Calu3 (cell line): Measurements from ENCODE around the gene ST6GALNAC3. TPM values are rescaled to one million over a fixed set of nuclear protein-coding genes. Genes with fewer than 3 reads are reported as not detected.

Experiments
- BruUV-seq: library from RNA; stranded (reverse); fragments of 400-500 nt; replicated peaks from 2 replicates; lab custom pipeline; 2021; lab: Mats Ljungman, UMichigan
- CTCF ChIA-PET: fragments of 300-600 bp; sonication (Branson Sonifier 250); formaldehyde crosslinking; loops from one replicate; lab custom pipeline; 2022; ENCODE audit warnings: antibody characterized with exemption; lab: Charles Lee
- DNase-seq: peaks from one replicate; pipeline ENCODE4 v3.0.0; 2022
- H3K27ac Mint-ChIP-seq: one replicate; pipeline ENCODE4 v1.8.0; 2022; ENCODE audit warnings: mixed read lengths; ENCODE audit not compliant: unreplicated experiment
- H3K27me3 Mint-ChIP-seq: one replicate; pipeline ENCODE4 v1.8.0; 2022; ENCODE audit warnings: mixed read lengths; ENCODE audit not compliant: unreplicated experiment
- H3K36me3 Mint-ChIP-seq: one replicate; pipeline ENCODE4 v1.8.0; 2022; ENCODE audit warnings: mild to moderate bottlenecking, moderate library complexity, mixed read lengths; ENCODE audit not compliant: insufficient read depth, unreplicated experiment
- H3K4me1 Mint-ChIP-seq: one replicate; pipeline ENCODE4 v1.8.0; 2022; ENCODE audit warnings: mild to moderate bottlenecking, low read depth, mixed read lengths; ENCODE audit not compliant: unreplicated experiment
- H3K4me3 Mint-ChIP-seq: one replicate; pipeline ENCODE4 v1.8.0; 2022; ENCODE audit warnings: mild to moderate bottlenecking, low read depth, moderate library complexity, mixed read lengths; ENCODE audit not compliant: unreplicated experiment
- H3K9me3 Mint-ChIP-seq: one replicate; pipeline ENCODE4 v1.8.0; 2022; ENCODE audit warnings: low read depth, mixed read lengths; ENCODE audit not compliant: unreplicated experiment
- intact Hi-C: fragments of 100-400 bp; cut with micrococcal nuclease; formaldehyde crosslinking; loops from one replicate; pipeline ENCODE4 v1.10.0; 2022; ENCODE audit not compliant: unreplicated experiment
- total RNA-seq: library from RNA; stranded (reverse); gene quantifications from 2 replicates; pipeline ENCODE4 v1.2.3, GENCODE V29; 2022
- TF ChIP-seq, protein P1 (sequence below): fragments of 200-600 bp; IDR thresholded peaks from one replicate; pipeline ENCODE4 v1.8.0; 2022; ENCODE audit warnings: antibody characterized with exemption; ENCODE audit not compliant: unreplicated experiment

Gene ST6GALNAC3
- total RNA-seq, 1 experiment from 2014 or later = 0.87 TPM

DNA sequence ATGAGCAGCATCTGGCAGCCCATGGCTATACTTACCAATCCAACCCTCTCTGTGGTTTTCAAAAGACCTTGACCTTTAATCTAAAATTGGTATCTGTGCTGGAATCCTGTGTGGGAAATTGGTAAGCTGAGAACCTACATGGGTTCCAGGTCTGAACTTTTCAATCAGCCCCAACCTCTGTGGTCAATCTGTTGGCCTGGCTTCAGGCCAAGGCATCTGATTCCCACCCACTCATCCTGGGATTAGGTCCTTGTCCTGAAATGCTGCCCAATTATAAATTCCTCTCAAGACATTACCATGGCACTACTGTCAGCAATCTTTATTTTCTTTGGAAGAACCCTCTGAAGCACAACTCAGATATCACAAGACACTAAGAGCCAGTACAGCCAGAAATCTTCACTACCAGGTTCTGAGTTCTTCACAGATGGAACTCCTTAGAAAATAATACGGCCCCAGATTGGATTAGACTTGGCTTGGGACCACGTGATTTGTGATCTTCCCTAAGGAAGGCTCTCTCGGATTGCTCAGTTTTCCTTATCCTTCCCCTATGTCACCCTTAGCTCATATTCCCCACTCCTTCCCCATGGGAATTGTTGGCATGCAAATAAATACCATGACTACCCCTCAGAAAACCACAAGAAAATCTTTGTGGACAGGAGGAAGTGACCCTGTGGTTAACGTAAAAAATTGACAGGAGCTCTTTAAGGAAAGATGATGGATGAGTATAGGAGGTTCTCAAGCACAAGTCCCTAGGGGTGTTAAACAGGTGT, 584.8 kb downstream of the ST6GALNAC3 start:
- no peaks in the 10 kb centered on the region for H3K4me1 Mint-ChIP-seq
- CTCF ChIA-PET = interaction anchor here (0.7 kb wide), 1 partner anchor 71 kb away, joined by 3 read pairs; no protein-coding TSS in a partner anchor
- no peak overlapping the region for H3K4me3 Mint-ChIP-seq
- TF ChIP-seq, protein P1, sequence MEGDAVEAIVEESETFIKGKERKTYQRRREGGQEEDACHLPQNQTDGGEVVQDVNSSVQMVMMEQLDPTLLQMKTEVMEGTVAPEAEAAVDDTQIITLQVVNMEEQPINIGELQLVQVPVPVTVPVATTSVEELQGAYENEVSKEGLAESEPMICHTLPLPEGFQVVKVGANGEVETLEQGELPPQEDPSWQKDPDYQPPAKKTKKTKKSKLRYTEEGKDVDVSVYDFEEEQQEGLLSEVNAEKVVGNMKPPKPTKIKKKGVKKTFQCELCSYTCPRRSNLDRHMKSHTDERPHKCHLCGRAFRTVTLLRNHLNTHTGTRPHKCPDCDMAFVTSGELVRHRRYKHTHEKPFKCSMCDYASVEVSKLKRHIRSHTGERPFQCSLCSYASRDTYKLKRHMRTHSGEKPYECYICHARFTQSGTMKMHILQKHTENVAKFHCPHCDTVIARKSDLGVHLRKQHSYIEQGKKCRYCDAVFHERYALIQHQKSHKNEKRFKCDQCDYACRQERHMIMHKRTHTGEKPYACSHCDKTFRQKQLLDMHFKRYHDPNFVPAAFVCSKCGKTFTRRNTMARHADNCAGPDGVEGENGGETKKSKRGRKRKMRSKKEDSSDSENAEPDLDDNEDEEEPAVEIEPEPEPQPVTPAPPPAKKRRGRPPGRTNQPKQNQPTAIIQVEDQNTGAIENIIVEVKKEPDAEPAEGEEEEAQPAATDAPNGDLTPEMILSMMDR = no peak
- no peak overlapping the region for H3K27ac Mint-ChIP-seq
- H3K36me3 Mint-ChIP-seq = no peaks in the 10 kb centered on the region
- no peak for DNase-seq
- peaks cover 7% of the 10 kb centered on the region for H3K9me3 Mint-ChIP-seq
- H3K27me3 Mint-ChIP-seq = no peaks in the 10 kb centered on the region
- no TSS peak for BruUV-seq
- intact Hi-C loops = no loop called here

DNA sequence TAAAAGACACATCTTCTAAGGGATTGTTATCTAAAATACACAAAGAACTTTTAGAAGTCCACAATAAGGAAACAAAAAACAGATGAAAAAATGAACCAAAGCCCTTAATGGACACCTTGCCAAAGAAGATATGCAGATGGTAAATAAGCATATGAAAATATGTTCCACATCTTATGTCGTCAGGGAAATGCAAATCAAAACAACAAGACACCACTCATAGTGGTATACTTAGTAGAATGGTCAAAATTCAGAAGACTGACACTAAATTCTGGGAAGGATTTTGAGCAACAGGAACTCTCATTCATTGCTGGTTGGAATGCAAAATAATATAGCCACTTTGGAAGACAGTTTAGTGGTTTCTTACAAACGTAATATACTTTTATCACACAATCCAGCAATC, 587.0 kb downstream of the ST6GALNAC3 start:
- CTCF ChIA-PET = no interaction called here
- peaks cover 7% of the 10 kb centered on the region for H3K9me3 Mint-ChIP-seq
- H3K27me3 Mint-ChIP-seq = no peaks in the 10 kb centered on the region
- BruUV-seq = no TSS peak
- DNase-seq = no peak
- TF ChIP-seq, protein P1 = no peak
- H3K4me3 Mint-ChIP-seq = no peak overlapping the region
- H3K4me1 Mint-ChIP-seq = no peaks in the 10 kb centered on the region
- intact Hi-C loops = no loop called here
- H3K27ac Mint-ChIP-seq = no peak overlapping the region
- H3K36me3 Mint-ChIP-seq = no peaks in the 10 kb centered on the region

DNA sequence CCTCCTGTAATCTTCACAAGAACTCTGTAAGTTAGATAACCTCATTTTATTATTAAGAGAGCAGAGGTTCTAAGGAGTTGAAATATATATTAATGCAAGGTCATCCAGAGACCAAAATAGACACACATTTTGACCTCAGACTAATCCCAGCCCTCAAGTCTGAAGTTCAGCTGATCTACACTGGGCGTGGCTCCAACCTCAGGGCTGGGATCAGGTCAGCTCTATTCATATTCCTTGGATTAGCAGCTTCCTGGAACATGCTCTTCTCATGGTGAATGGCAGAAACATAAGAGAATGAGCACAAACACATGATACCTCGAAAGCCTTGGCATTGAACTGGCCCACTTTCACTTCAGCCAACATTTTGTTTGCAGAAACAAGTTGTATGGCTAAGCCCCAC, 592.0 kb downstream of the ST6GALNAC3 start:
- DNase-seq = no peak
- peaks cover 4% of the 10 kb centered on the region for H3K9me3 Mint-ChIP-seq
- intact Hi-C loops = no loop called here
- no peaks in the 10 kb centered on the region for H3K36me3 Mint-ChIP-seq
- no peak overlapping the region for H3K4me3 Mint-ChIP-seq
- CTCF ChIA-PET = no interaction called here
- no peak overlapping the region for H3K27ac Mint-ChIP-seq
- H3K27me3 Mint-ChIP-seq = no peaks in the 10 kb centered on the region
- TF ChIP-seq, protein P1 = no peak
- H3K4me1 Mint-ChIP-seq = no peaks in the 10 kb centered on the region
- BruUV-seq = no TSS peak

DNA sequence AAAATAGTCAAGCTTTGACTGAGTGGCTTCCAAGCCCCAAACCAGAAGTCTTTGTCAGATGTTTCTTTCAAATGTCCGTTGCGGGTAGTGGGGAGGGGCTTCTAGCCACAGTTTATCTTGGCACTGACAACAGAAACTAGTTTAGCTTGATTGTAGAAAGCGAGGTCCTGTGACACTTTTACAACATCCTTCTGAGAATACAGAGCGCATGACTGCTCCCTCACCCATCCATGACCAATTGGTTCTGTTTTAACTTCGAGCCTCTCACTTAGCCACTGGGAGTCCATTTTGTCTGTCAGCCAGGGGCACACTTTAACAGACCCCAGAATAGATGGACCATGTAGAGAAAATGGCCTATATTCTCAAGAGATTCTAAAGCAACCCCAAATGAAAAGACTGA, 593.5 kb downstream of the ST6GALNAC3 start:
- Mint-ChIP-seq H3K27ac (no peak overlapping the region), H3K36me3 (no peaks in the 10 kb centered on the region), H3K4me3 (no peak overlapping the region), H3K4me1 (no peaks in the 10 kb centered on the region), H3K9me3 (peaks cover 2% of the 10 kb centered on the region), H3K27me3 (no peaks in the 10 kb centered on the region)
- DNase-seq = no peak
- intact Hi-C loops = no loop called here
- TF ChIP-seq, protein P1 = no peak
- no TSS peak for BruUV-seq
- CTCF ChIA-PET = interaction anchor here (0.7 kb wide), 1 partner anchor 9 kb away, joined by 3 read pairs; no protein-coding TSS in a partner anchor
